CD14-positive monocyte (primary cell): Measurements from ENCODE around the gene ZNF221. TPM values are rescaled to one million over a fixed set of nuclear protein-coding genes. Genes with fewer than 3 reads are reported as not detected.
A peak's percentile ranks its signal among the peaks of the same experiment; 100 is the strongest.

Source experiments
- DNase-seq, 3 donors: peaks; one replicate each; pipeline ENCODE4 v3.0.0-alpha.2; 2011 to 2022
- H2AFZ ChIP-seq: 2 replicates; pipeline ENCODE4 v1.6.0; 2012; ENCODE audit warnings: mild to moderate bottlenecking, low read depth, low read length, inconsistent platforms; ENCODE audit not compliant: insufficient read depth, poor library complexity, severe bottlenecking
- H3K27ac ChIP-seq, 2 donors: 1 replicate in 1 of 2; 2 replicates in 1 of 2; pipeline ENCODE4 v1.5.1; 2012 to 2013; ENCODE audit warnings: low read length in 2 of 2, control low read depth in 1 of 2, inconsistent platforms in 1 of 2, low read depth in 1 of 2, mild to moderate bottlenecking in 1 of 2
- H3K27me3 ChIP-seq, 2 donors: one replicate each; pipeline versions ENCODE4 v1.6.0 to v1.6.1; 2011 to 2013; ENCODE audit warnings: low read length in 2 of 2; ENCODE audit not compliant: control insufficient read depth in 2 of 2, insufficient read depth in 2 of 2
- H3K36me3 ChIP-seq, 2 donors: replicated peaks in 1 of 2; 1 replicate in 1 of 2; 2 replicates in 1 of 2; pipeline versions ENCODE4 v1.5.1 to v1.6.1; 2012 to 2013; ENCODE audit warnings: low read length in 2 of 2, control low read depth in 1 of 2, inconsistent platforms in 1 of 2, mild to moderate bottlenecking in 1 of 2; ENCODE audit not compliant: insufficient read depth in 2 of 2, control insufficient read depth in 1 of 2
- H3K4me1 ChIP-seq, 2 donors: 1 replicate in 1 of 2; 2 replicates in 1 of 2; pipeline versions ENCODE4 v1.5.1 to v1.6.1; 2012 to 2013; ENCODE audit warnings: low read length in 2 of 2, control low read depth in 1 of 2, inconsistent platforms in 1 of 2, mild to moderate bottlenecking in 1 of 2, moderate library complexity in 1 of 2; ENCODE audit not compliant: insufficient read depth in 2 of 2, control insufficient read depth in 1 of 2
- H3K4me2 ChIP-seq: replicated peaks from 2 replicates; pipeline ENCODE3; 2012; ENCODE audit warnings: low read length, moderate library complexity, mild to moderate bottlenecking; ENCODE audit not compliant: poor library complexity, severe bottlenecking; ENCODE audit errors: extremely low read depth
- H3K4me3 ChIP-seq, 3 experiments: fragments of 200-600 bp in 1 of 3; sonication (generic) in 1 of 3; replicated peaks in 1 of 3; 1 replicate in 2 of 3; 2 replicates in 1 of 3; pipeline ENCODE4 v1.5.1; 2011 to 2013; ENCODE audit warnings: low read length in 3 of 3, mild to moderate bottlenecking in 3 of 3, control low read depth in 2 of 3, low read depth in 2 of 3, inconsistent platforms in 1 of 3, moderate library complexity in 1 of 3
- H3K79me2 ChIP-seq: 2 replicates; pipeline ENCODE4 v1.6.0; 2012; ENCODE audit warnings: mild to moderate bottlenecking, control low read depth, inconsistent platforms, low read length, moderate library complexity; ENCODE audit not compliant: insufficient read depth
- H3K9ac ChIP-seq: 2 replicates; pipeline ENCODE4 v1.6.0; 2017; ENCODE audit warnings: low read length, mild to moderate bottlenecking; ENCODE audit not compliant: insufficient read depth, poor library complexity, severe bottlenecking
- H3K9me3 ChIP-seq, 2 donors: replicated peaks in 1 of 2; 1 replicate in 1 of 2; 2 replicates in 1 of 2; pipeline versions ENCODE4 v1.5.1 to v1.6.1; 2012 to 2013; ENCODE audit warnings: low read length in 2 of 2, control low read depth in 1 of 2; ENCODE audit not compliant: control insufficient read depth in 1 of 2, insufficient read depth in 1 of 2
- H4K20me1 ChIP-seq: 2 replicates; pipeline ENCODE4 v1.6.0; 2012; ENCODE audit warnings: mild to moderate bottlenecking, low read length, control low read depth, moderate library complexity; ENCODE audit not compliant: insufficient read depth
- H3K27ac Mint-ChIP-seq, 7 donors: one replicate each; pipeline ENCODE4 v1.8.0; 2020; ENCODE audit warnings: mild to moderate bottlenecking in 7 of 7, mixed read lengths in 7 of 7, moderate library complexity in 6 of 7, inconsistent platforms in 2 of 7
- H3K27me3 Mint-ChIP-seq, 3 donors: one replicate each; pipeline ENCODE4 v1.8.0; 2021 to 2022; ENCODE audit warnings: low read depth in 3 of 3, mild to moderate bottlenecking in 3 of 3, mixed read lengths in 3 of 3, moderate library complexity in 3 of 3, inconsistent platforms in 1 of 3
- H3K36me3 Mint-ChIP-seq, 2 donors: one replicate each; pipeline ENCODE4 v1.8.0; 2020; ENCODE audit warnings: mixed read lengths in 2 of 2, inconsistent platforms in 1 of 2, mild to moderate bottlenecking in 1 of 2
- H3K4me1 Mint-ChIP-seq: one replicate; pipeline ENCODE4 v1.8.0; 2020; ENCODE audit warnings: mild to moderate bottlenecking, mixed read lengths
- H3K4me3 Mint-ChIP-seq, 2 donors: one replicate each; pipeline ENCODE4 v1.8.0; 2020; ENCODE audit warnings: mild to moderate bottlenecking in 2 of 2, mixed read lengths in 2 of 2, moderate library complexity in 1 of 2
- H3K9me3 Mint-ChIP-seq, 7 donors: one replicate each; pipeline ENCODE4 v1.8.0; 2020 to 2022; ENCODE audit warnings: mixed read lengths in 7 of 7, mild to moderate bottlenecking in 6 of 7, moderate library complexity in 6 of 7, inconsistent platforms in 2 of 7
- CTCF ChIP-seq: fragments of 200-600 bp; IDR thresholded peaks from one replicate; pipeline ENCODE4 v1.8.0; 2022; ENCODE audit warnings: antibody characterized with exemption, mild to moderate bottlenecking
- WGBS: methylation state at CpG from one replicate; pipeline ENCODE4 v1.1.5; 2013; ENCODE audit warnings: missing lambda C conversion rate; ENCODE audit not compliant: insufficient coverage; 5-methylcytosine and 5-hydroxymethylcytosine counted together
- intact Hi-C, 2 donors: fragments of 100-400 bp; cut with micrococcal nuclease; formaldehyde crosslinking; loops; one replicate each; pipeline versions ENCODE4 v1.15.0 to v1.15.1; 2023
- polyA plus RNA-seq, 3 donors: library from polyadenylated mRNA; depleted of rRNA in 1 of 3; unstranded in 2 of 3; stranded (reverse) in 1 of 3; fragments of 300-500 nt in 2 of 3; fragments of >200 nt in 1 of 3; fragmentation: Illumina TruSeq in 2 of 3; gene quantifications; 1 replicate in 2 of 3; 2 replicates in 1 of 3; pipeline ENCODE4 v1.2.3, GENCODE V29; 2012 to 2021

Gene ZNF221
- polyA plus RNA-seq, 3 donors: 0.13 to 0.29 TPM; not detected in 1

GRCh38 chr19:43936188-43936587 is 14.8 kb upstream of the ZNF221 start:
- H3K9ac ChIP-seq: no peak overlapping the region
- peaks cover 16 to 23% of the 10 kb centered on the region in 2 donors for H3K36me3 Mint-ChIP-seq
- H2AFZ ChIP-seq: peak overlapping the region; percentile 100
- intact Hi-C loops: loop anchor here (5.0 to 10.0 kb wide), 7 partner anchors 34 to 179 kb away; partner anchors contain the start of genes ZNF230 (in 2 of the 2), ZNF283 (in 2 of the 2), ZNF224 (in 1 of the 2) and ZNF225 (in 1 of the 2)
- no peak overlapping the region for H3K27ac ChIP-seq
- no peaks in the 10 kb centered on the region for H4K20me1 ChIP-seq
- peaks cover 8 to 19% of the 10 kb centered on the region in 2 donors for H3K9me3 ChIP-seq
- H3K4me2 ChIP-seq: no peak overlapping the region
- WGBS: 71% methylated on average over 1 of the region's 5 CpGs
- peaks cover 18% of the 10 kb centered on the region for H3K4me1 Mint-ChIP-seq
- H3K4me3 Mint-ChIP-seq: no peak overlapping the region
- H3K4me1 ChIP-seq: peaks cover 14 to 19% of the 10 kb centered on the region in 2 donors
- peaks cover 15% of the 10 kb centered on the region for H3K79me2 ChIP-seq
- no peak for TF ChIP-seq CTCF
- peaks cover 0 to 8% (median 3%) of the 10 kb centered on the region in 3 donors for H3K27me3 Mint-ChIP-seq
- no peak for DNase-seq
- H3K4me3 ChIP-seq: no peak overlapping the region
- peaks cover 13 to 23% of the 10 kb centered on the region in 2 donors for H3K36me3 ChIP-seq
- H3K9me3 Mint-ChIP-seq: peaks cover 15 to 37% (median 29%) of the 10 kb centered on the region in 7 donors
- H3K27me3 ChIP-seq: no peaks in the 10 kb centered on the region
- no peak overlapping the region for H3K27ac Mint-ChIP-seq

GRCh38 chr19:43939557-43940260 is 11.3 kb upstream of the ZNF221 start:
- H3K4me1 Mint-ChIP-seq: peaks cover 6% of the 10 kb centered on the region
- H3K4me1 ChIP-seq: peaks cover 5 to 9% of the 10 kb centered on the region in 2 donors
- no peaks in the 10 kb centered on the region for H3K36me3 ChIP-seq
- no peak for TF ChIP-seq CTCF
- peaks cover 12 to 25% of the 10 kb centered on the region in 2 donors for H3K9me3 ChIP-seq
- H3K36me3 Mint-ChIP-seq: no peaks in the 10 kb centered on the region
- no peak overlapping the region for H3K9ac ChIP-seq
- H2AFZ ChIP-seq: no peak overlapping the region
- WGBS: no CpG with 5 or more reads among the region's 3 CpGs
- H3K27me3 ChIP-seq: no peaks in the 10 kb centered on the region
- H3K27ac ChIP-seq: no peak overlapping the region
- intact Hi-C loops: loop anchor here (5.0 to 10.0 kb wide), 7 partner anchors 37 to 175 kb away; partner anchors contain the start of genes ZNF230 (in 2 of the 2), ZNF283 (in 2 of the 2), ZNF224 (in 1 of the 2) and ZNF225 (in 1 of the 2)
- no peak overlapping the region for H3K4me3 ChIP-seq
- H3K79me2 ChIP-seq: peaks cover 2% of the 10 kb centered on the region
- no peak for DNase-seq
- H3K4me2 ChIP-seq: no peak overlapping the region
- no peaks in the 10 kb centered on the region for H4K20me1 ChIP-seq
- no peak overlapping the region for H3K27ac Mint-ChIP-seq
- H3K9me3 Mint-ChIP-seq: peaks cover 21 to 57% (median 30%) of the 10 kb centered on the region in 7 donors
- peaks cover 0 to 11% (median 3%) of the 10 kb centered on the region in 3 donors for H3K27me3 Mint-ChIP-seq
- no peak overlapping the region for H3K4me3 Mint-ChIP-seq
